HG03095 (cell line): ENCODE results near the gene DIDO1.
"Not testable (repeated sequence)": the region's sequence is repeated elsewhere in the genome, so short reads cannot be mapped to it uniquely, and the experiment has no call there.

Source experiments
- ATAC-seq: cut with Tn5 transposase; IDR thresholded peaks from one replicate; pipeline ENCODE4 v1.9.1; 2021; ENCODE audit warnings: moderate library complexity; ENCODE audit not compliant: unreplicated experiment

DIDO1 gene

DNA sequence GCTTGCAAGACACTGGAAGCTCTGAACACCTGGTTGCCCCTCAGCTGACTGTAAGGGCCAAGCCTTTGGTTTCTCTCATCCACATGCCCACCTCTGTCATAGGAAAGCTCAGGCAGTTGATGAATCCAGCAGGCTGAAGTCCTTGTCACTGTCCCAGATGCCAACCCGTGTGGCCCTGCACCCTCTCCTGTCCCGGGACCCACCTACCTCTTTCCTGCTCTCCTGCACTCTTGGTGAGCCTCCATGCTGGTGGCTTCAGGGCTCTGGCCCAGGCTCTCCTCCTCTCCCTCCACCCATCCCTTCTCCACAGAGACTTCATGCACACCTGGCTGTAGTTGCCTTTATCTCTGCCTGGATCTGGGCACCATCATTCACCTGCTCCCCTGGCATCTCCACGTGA, 7.7 kb upstream of the DIDO1 start:
- no peak for ATAC-seq

DNA sequence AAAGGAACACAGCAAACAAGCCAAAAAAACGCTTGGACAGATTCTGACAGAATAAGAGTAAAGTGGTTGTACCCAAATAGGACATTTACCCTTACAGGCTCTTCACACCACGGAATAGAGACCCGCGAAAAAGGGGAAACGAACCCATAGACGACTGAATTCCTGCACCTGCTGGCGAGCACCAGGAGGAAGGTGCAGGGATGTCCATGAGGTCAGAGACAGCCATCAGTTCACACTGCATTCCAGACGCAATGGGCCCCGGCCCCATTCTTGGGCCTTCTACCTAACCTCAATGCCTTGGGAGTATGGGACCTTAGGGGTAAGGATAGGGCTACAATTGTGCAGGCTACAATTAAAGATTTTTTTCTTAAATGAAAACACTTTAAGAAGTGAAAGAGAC, 5.2 kb upstream of the DIDO1 start:
- ATAC-seq: no peak

DNA sequence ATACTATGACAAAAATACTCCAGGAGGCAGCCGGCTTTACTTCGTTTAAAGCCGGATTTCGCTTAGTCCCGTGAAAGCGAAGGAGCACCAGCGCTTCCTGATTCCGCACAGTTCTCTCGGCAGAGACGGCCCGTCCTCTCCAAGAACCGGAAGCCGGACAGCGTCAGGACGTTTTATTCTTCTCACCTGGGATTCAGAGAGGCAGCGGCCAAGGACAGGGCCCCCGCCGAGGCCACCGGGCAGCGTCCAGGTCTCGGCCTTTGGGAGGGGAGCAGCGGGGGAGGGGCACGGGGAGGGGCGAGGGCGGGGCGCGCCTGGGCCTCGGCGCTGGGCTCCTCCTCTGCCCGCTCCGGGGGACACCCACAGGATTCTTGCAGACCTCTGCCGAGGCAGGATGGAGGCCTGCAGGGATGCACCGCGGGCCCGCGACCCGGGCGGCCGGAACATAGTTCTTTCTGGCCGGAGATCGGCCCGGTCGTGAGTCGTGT, 2.8 kb upstream of the DIDO1 start:
- ATAC-seq: no peak

DNA sequence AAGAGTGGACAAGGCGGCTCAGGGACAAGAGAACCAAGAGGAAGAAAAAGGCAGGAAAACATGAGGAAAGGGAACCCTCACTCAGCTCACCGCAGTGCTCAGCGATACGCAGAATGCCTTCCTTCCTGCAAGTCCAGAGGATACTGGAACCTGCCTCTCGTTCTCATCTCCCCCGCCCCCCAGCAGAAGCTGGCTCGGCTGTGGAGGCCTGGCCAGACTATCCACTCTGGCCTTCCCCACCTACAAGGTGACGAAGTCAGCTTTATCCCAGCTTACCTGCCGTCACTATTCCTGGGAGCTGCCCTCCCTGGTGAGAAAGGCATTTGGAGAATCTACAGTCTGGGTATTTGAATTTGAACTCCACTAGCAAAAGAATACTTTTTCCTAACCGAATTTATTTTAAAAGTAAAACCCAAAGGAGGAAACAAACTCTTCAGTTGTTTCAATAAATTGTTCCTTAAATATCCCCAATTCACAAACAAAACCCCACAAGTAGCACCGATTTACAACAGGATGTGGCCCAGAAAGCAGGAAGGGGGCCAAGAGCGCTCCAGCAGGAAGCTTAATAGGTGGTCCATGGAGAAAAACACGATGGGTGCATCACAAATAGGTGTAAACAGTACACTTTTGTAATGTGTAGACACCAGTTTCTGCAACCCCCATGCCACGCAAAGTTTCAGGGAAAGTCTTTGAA, 2.1 kb upstream of the DIDO1 start:
- no peak for ATAC-seq

DNA sequence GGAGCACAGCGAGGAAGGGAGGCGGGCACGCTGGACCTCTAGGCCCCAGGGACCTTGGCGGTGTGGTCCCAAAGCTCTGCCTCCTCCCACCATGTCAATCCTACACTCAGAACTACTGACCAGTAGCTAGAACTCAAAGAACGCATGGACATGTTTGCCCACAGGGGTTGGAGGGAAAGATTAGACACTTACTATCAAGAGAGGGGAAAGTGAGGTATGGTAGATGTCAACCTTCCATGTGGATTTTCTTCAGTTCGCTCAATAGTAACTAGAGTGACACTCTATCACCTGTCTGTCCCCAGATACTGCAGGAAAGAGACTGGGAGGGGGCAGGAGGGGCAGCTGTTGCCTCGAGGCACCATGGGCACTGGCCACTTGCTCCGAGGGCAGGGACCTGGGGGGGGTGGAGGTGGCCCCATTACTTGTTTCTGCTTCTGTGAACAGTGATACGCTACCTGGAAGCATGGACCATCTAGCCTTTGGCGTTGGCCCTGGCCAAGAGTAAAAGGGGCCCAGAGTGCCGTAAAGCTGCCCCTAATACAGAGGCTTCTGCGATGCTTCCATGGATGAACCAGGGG, 912 bp upstream of the DIDO1 start:
- no peak for ATAC-seq

GRCh38 chr20:62925420-62926228, 681 bp downstream of the DIDO1 start:
- ATAC-seq: peak; percentile 6

- no peak for ATAC-seq
These were observed 1.3 kb downstream of the DIDO1 start for GRCh38 chr20:62925076-62925419.

DNA sequence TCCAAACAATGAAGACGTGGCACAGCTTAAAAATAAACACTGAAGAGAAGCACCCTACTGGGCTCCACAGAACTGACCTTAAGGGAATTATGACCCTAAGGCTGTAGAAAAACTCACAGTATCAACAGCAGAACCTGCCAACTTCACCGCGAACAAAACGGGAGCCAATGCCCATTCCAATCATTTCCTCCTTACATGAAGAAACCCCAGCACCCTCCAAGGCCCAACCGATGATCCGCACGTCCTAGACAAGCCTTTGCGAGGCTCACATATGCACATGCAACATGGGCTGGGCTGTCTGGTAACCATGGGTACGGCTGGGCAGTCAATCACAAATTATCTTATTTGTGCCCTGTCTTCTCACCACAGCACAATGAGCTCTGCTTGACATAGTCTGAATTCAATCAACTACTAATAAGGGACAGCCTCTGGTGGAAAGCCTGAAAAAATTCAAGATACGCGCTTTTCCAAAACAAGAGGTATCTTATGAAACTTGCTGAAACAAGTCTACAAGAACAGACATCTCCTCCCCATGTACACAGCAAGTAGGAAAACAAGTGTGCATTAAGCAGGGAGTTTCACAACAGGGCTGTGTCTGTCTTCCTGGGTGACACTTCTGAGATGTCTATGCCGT, 1.7 kb downstream of the DIDO1 start:
- ATAC-seq: no peak

DNA sequence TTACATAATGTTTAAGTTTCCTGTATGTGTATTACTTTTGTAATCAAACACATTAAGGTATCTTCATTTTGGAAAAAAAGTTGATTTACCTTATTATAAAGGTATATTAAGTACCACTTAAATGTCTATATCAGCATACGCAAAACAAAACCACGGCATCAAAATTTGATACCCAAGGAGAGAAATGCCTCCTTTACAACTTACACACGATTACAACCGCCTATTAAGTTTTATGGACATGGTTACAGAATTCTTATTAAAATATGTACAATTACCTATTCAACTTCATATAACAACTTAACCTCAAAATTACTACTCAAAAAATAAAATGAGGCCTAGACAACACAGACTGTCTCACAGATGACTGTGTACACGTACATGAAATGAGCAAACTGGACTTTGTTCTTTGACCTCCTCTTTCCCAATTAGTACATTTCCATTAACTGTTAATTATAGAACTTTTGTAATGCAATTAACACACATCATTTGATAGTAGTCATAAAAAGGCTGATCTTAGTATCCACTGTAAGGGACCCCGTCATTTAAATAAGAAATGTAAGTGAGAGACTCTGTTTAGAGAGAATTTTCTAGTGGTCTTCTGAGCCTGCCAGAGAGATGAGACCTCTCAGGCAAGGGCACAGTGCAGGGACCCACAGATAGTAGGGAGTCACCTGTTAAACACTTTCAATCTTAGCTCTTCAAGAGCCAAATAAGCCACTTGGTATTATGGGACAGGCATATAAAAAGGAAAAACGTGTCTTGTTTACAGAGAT, 2.5 kb downstream of the DIDO1 start:
- no peak for ATAC-seq

- not testable (repeated sequence) for ATAC-seq
These were observed 3.1 kb downstream of the DIDO1 start for GRCh38 chr20:62923059-62923668.

DNA sequence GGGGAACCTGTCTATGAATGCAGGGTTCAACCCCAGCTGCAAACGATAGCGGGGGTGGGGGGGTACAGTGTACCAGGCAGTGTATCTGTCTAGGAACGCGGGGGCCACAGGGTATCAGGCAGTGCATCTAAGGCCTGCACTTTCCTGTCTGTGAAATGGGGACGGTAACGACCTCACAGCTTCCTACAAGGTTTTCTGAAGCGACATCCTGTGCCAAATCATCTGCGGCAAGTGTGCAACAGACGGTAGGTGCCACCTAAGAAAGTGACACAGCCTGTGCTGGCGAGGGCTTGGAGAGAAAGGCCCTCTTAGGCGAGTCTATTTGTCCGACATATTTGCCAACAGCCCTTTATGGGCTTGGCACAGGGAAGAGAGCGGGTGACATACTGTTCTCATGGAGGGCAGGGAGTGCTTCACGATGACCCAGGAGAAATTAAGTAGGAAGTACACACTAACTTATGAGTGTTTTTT, 3.8 kb downstream of the DIDO1 start:
- ATAC-seq: no peak

DNA sequence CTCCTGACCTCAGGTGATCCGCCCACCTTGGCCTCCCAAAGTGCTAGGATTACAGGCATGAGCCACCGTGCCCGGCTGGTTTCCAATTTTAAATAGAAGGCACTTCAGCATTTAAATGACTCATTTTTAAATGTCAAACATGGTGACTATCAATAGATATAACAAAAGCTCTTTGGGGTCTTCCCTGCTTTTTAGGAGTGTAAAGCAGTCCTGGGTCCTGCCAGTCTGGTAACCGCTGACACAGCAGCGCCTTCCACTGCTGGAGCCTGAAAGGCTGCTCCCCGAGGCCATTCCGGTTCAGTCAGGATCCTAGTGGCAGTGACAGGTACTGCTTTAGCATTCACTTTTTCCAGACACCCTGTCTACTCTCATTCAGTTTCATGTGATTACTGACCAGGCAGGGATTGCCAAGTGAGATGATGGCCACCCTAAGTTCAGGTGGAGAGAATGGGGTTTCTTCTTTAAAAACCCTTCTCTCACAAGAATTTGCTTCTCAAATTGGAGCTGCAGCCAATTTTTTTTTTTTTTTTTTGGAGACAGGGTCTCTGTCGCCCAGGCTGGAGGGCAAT, 5.1 kb downstream of the DIDO1 start:
- no peak for ATAC-seq

DNA sequence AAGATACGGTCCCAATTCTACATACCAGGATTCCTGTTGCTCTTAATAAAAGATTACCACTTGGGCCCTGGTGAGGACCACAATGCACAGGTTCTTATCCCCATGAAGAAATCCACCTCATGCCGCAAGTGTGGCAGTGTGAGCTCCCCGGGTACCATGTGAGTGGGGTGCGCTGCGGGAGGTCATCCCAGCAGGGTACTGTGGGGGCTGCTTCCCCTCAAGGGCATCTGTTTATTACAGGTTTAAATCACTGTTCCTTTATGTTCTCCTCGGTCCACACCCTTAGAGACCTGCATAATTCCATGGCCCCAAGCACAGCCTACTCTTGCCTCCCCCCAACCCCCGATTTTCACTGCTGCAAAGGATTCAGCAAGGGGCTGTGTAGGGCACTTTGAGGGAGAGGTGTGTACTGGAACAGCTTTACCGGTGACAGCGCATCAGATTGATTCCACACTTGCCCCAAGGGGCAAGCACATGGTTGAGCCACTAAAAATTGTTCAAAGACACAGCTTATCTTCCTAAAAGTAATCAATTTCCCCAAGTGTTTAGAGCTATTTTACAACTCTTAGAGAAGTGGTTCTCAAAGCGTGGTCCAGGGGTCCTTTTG, 6.2 kb downstream of the DIDO1 start:
- no peak for ATAC-seq

- ATAC-seq: no peak
These were observed 7.5 kb downstream of the DIDO1 start for GRCh38 chr20:62918831-62919230.

- no peak for ATAC-seq
These were observed 8.2 kb downstream of the DIDO1 start for GRCh38 chr20:62918147-62918546.

DNA sequence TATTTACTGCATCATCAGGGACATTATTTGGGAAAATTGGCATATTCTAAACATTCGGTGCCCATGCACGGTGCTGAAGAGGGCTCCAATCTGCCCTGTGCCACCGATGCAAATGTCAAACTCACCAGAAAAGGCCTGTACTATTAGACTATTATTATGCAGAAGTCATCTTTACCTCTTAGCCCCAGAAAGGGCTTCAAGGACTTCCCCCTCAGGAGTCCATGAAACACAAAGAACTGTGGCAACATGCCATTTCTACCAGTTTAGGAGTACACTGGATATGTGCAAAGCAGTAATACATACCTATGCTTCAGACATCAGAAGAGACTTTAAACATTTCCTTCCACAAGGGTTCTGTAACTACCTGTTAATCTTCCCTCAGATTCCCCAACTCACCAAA, 8.6 kb downstream of the DIDO1 start:
- ATAC-seq: no peak

GRCh38 chr20:62916703-62917476, 9.4 kb downstream of the DIDO1 start:
- no peak for ATAC-seq

- no peak for ATAC-seq
These were observed 11.3 kb downstream of the DIDO1 start for GRCh38 chr20:62914970-62915457.

DNA sequence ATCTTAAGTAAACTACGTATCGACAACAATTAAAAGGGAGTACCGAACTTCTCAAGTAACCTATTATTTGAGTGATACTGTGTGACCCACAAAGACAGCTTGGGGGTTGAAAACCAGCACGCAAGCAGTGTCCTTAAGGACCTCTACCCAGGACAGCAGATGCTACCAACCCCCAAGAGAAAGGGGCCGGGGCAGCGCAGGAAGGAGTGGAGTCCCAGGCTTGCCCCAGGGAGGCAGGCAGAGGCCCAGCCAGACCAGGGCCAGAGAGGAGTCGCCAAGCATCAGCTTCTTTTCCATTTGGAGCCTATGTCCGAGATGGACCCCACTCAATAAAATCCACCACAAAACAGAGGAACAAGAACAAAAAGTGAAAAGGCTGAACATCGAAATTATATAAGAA, 11.9 kb downstream of the DIDO1 start:
- ATAC-seq: no peak
